ENCODE data around the gene UNC119.

DNA sequence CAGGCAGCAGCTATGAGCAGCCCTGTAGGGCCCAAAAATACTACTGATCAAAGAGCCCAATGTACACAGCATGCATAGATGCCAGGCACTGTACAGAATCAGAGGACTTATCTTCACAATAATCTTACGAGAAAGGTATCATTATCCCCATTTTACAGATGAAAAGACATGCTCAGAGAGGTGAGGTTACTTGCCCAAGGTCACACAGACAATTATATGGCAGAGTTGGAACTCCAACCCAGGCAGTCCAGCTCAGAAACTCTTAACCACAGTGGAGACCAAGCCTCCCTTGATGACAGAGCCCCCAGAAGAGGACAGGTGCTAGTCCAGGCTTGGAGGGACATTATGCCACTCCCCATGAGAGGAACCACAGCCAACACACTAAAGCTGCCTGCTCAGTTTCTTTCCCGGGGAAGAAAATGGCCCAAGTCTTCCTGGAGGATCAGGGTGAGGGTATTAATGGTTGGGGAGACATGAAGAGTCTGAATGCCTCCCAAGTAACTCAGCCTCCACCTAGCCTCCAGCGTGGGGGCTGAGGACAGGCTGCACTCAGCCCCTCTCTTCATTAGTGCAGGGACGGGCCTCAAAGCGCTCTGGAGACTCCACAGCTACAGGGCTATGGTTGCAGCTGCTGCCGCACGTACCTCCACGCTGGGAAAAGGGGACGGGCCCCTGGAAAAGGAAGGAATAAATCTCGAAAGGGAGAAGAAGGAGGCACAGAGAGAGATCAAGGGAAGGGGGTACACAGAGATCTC lies 826 bp downstream of the UNC119 start:
- TF ChIP-seq CTCF (IDR thresholded peaks at IDR 0.05) (no peak), POLR2A (IDR thresholded peaks at IDR 0.05) (no peak)
